Measurements from ENCODE around the gene RBPJL. TPM values are rescaled to one million over a fixed set of nuclear protein-coding genes. Genes with fewer than 3 reads are reported as not detected.

The RBPJL gene
- total RNA-seq, 4 donors from 2014 or later: not detected

GRCh38 chr20:45300961-45301360 lies 5.7 kb upstream of the RBPJL start:
- no peaks in the 10 kb centered on the region for H3K4me1 ChIP-seq
- H3K9me3 ChIP-seq: no peaks in the 10 kb centered on the region
- H3K27me3 ChIP-seq: no peaks in the 10 kb centered on the region
- H3K27ac ChIP-seq: no peak overlapping the region
- intact Hi-C loops (cut with DNase I; ENCODE audit: low total_unique reads): no loop called here
- no peak for DNase-seq
- TF ChIP-seq POLR2A (IDR thresholded peaks at IDR 0.05) (no peak), CTCF (IDR thresholded peaks at IDR 0.05) (no peak)
- no peak overlapping the region for H3K4me3 ChIP-seq
- H3K36me3 ChIP-seq: no peaks in the 10 kb centered on the region

DNA sequence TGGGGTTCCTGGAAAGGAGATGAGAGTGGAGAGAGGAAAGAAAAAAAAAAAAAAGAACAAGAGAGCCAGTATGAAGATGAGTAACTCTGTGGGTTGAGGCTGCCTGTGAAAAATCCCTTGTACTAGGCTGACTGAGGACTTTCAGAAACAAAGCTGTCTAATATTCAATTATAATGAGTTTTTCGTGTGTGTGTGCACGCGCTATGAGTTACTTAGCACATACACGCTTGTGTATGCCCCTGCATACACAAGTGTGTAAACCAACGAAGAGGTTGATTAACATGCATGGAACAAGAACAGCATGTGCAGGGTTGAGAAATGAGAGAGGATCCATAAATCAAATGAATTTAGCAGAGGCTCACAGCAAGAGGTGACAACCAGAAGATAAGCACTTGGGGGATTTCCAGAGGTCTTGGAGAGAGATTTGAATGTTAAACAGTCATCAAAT lies 4.8 kb upstream of the RBPJL start:
- no peak overlapping the region for H3K4me3 ChIP-seq
- H3K36me3 ChIP-seq: no peaks in the 10 kb centered on the region
- peaks cover 0 to 8% of the 10 kb centered on the region in 2 donors for H3K27me3 ChIP-seq
- no peak for TF ChIP-seq POLR2A (IDR thresholded peaks at IDR 0.05)
- TF ChIP-seq CTCF (IDR thresholded peaks at IDR 0.05): no peak
- no peaks in the 10 kb centered on the region for H3K9me3 ChIP-seq
- DNase-seq: no peak
- no peak overlapping the region for H3K27ac ChIP-seq
- intact Hi-C loops (cut with DNase I; ENCODE audit: low total_unique reads): no loop called here
- H3K4me1 ChIP-seq: peaks cover 0 to 5% of the 10 kb centered on the region in 2 donors

GRCh38 chr20:45303586-45304463 lies 2.8 kb upstream of the RBPJL start:
- H3K27ac ChIP-seq: no peak overlapping the region
- intact Hi-C loops (cut with DNase I; ENCODE audit: low total_unique reads): no loop called here
- DNase-seq: no peak

DNA sequence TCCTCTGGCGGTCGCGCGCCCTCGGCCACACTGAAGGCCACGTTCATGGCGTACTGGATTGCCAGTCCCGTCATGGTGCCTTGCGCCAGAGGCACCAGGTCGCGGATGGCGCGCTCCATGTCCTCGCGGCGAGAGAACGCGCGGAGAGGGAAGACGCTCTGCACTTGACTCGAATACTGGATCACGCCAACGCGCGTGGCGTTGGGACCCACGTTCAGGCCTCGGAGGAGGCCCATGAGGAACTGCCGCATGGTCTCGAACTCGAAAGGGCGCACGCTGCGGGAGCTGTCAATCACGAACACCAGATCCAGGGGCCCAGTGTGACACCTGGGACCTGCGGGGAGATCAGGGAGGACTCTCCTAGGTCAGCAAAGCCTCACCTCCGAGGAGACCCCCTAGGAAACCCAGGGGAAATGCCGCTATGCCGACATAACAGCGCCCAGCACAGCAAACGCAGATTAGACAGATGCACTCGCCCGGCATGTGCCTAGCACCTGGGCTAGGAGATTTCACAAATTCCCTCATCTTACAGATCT lies 2.1 kb upstream of the RBPJL start:
- H3K36me3 ChIP-seq: no peaks in the 10 kb centered on the region
- H3K4me1 ChIP-seq: peaks cover 0 to 5% of the 10 kb centered on the region in 2 donors
- H3K4me3 ChIP-seq: no peak overlapping the region
- H3K27me3 ChIP-seq: peaks cover 0 to 10% of the 10 kb centered on the region in 2 donors
- no peak overlapping the region for H3K27ac ChIP-seq
- no peaks in the 10 kb centered on the region for H3K9me3 ChIP-seq
- TF ChIP-seq POLR2A (IDR thresholded peaks at IDR 0.05) (no peak), CTCF (IDR thresholded peaks at IDR 0.05) (no peak)
- intact Hi-C loops (cut with DNase I; ENCODE audit: low total_unique reads): no loop called here
- DNase-seq: no peak

More at GRCh38 chr20:45303586-45304463, 2.8 kb upstream of the RBPJL start:
- TF ChIP-seq CTCF (IDR thresholded peaks at IDR 0.05) (no peak), POLR2A (IDR thresholded peaks at IDR 0.05) (no peak)
- Histone ChIP-seq H3K9me3 (no peaks in the 10 kb centered on the region), H3K4me1 (peaks cover 0 to 5% of the 10 kb centered on the region in 2 donors), H3K27me3 (peaks cover 0 to 10% of the 10 kb centered on the region in 2 donors), H3K4me3 (no peak overlapping the region), H3K36me3 (no peaks in the 10 kb centered on the region)

- peaks cover 0 to 10% of the 10 kb centered on the region in 2 donors for H3K27me3 ChIP-seq
- DNase-seq: no peak
- TF ChIP-seq POLR2A (IDR thresholded peaks at IDR 0.05) (no peak), CTCF (IDR thresholded peaks at IDR 0.05) (no peak)
- H3K9me3 ChIP-seq: no peaks in the 10 kb centered on the region
- H3K36me3 ChIP-seq: no peaks in the 10 kb centered on the region
- no peak overlapping the region for H3K27ac ChIP-seq
- intact Hi-C loops (cut with DNase I; ENCODE audit: low total_unique reads): no loop called here
- peaks cover 0 to 5% of the 10 kb centered on the region in 2 donors for H3K4me1 ChIP-seq
- H3K4me3 ChIP-seq: no peak overlapping the region
Observed at GRCh38 chr20:45305262-45305661, 1.4 kb upstream of the RBPJL start.

Data from uterus (tissue), 4 donors.